IMR-90 (cell line): ENCODE results near the gene TSN. TPM values are rescaled to one million over a fixed set of nuclear protein-coding genes. Genes with fewer than 3 reads are reported as not detected.

Experiments used
- ATAC-seq: fragments of 200-7000 bp; cut with Tn5 transposase; 2 replicates; pipeline ENCODE4 v1.9.1; 2020; ENCODE audit warnings: low read depth, mild to moderate bottlenecking, moderate library complexity
- BruUV-seq: library from RNA; stranded (reverse); fragments of 400-500 nt; replicated peaks from 2 replicates; lab custom pipeline; 2021; lab: Mats Ljungman, UMichigan
- CTCF ChIA-PET: fragments of 300-600 bp; formaldehyde crosslinking; extraction: SDS; loops from one replicate; lab custom pipeline; 2021; ENCODE audit warnings: antibody characterized with exemption; lab: Yijun Ruan, JAX
- POLR2A ChIA-PET: fragments of 300-600 bp; sonication (Branson Sonifier 250); formaldehyde crosslinking; loops from one replicate; lab custom pipeline; 2022; ENCODE audit warnings: antibody characterized with exemption; ENCODE audit not compliant: unreplicated experiment; lab: Charles Lee
- DNase-seq: peaks from one replicate; pipeline ENCODE4 v3.0.0; 2013
- H2AFZ ChIP-seq: replicated peaks from 2 replicates; pipeline ENCODE3; 2013; ENCODE audit warnings: low read length, mild to moderate bottlenecking; ENCODE audit not compliant: poor library complexity
- H2AK5ac ChIP-seq: 2 replicates; pipeline ENCODE4 v1.6.1; 2013; ENCODE audit warnings: low read depth, low read length, inconsistent platforms
- H2AK9ac ChIP-seq: replicated peaks from 2 replicates; pipeline ENCODE3; 2013; ENCODE audit warnings: mild to moderate bottlenecking, low read depth, low read length, moderate library complexity; ENCODE audit not compliant: poor library complexity
- H2BK120ac ChIP-seq: 2 replicates; pipeline ENCODE4 v1.6.1; 2013; ENCODE audit warnings: low read depth, low read length, inconsistent platforms
- H2BK15ac ChIP-seq: 3 replicates; pipeline ENCODE4 v1.6.1; 2013; ENCODE audit warnings: low read depth, low read length, inconsistent platforms
- H2BK20ac ChIP-seq: 2 replicates; pipeline ENCODE4 v1.6.1; 2013; ENCODE audit warnings: low read depth, mild to moderate bottlenecking, inconsistent platforms, low read length, moderate library complexity
- H2BK5ac ChIP-seq: 2 replicates; pipeline ENCODE4 v1.6.1; 2013; ENCODE audit warnings: mild to moderate bottlenecking, low read depth, low read length, inconsistent platforms; ENCODE audit not compliant: poor library complexity, severe bottlenecking
- H3K14ac ChIP-seq: replicated peaks from 2 replicates; pipeline ENCODE4 v1.6.1; 2013; ENCODE audit warnings: low read depth, low read length, inconsistent platforms
- H3K18ac ChIP-seq: 2 replicates; pipeline ENCODE4 v1.6.1; 2013; ENCODE audit warnings: low read depth, low read length, control low read depth
- H3K23ac ChIP-seq: 2 replicates; pipeline ENCODE4 v1.6.1; 2013; ENCODE audit warnings: low read depth, low read length, inconsistent platforms
- H3K27ac ChIP-seq: 2 replicates; pipeline ENCODE4 v1.5.1; 2013; ENCODE audit warnings: mild to moderate bottlenecking, control low read depth, low read length; ENCODE audit not compliant: insufficient read depth
- H3K27me3 ChIP-seq: 2 replicates; pipeline ENCODE4 v1.6.1; 2013; ENCODE audit warnings: low read length; ENCODE audit not compliant: control insufficient read depth, insufficient read depth
- H3K36me3 ChIP-seq: 2 replicates; pipeline ENCODE4 v1.6.1; 2013; ENCODE audit warnings: low read length, mixed read lengths; ENCODE audit not compliant: control insufficient read depth, insufficient read depth
- H3K4ac ChIP-seq: 2 replicates; pipeline ENCODE4 v1.6.1; 2013; ENCODE audit warnings: low read depth, low read length, inconsistent platforms
- H3K4me1 ChIP-seq: 2 replicates; pipeline ENCODE4 v1.6.1; 2013; ENCODE audit warnings: low read length, mixed read lengths; ENCODE audit not compliant: control insufficient read depth, insufficient read depth
- H3K4me2 ChIP-seq: 2 replicates; pipeline ENCODE4 v1.6.1; 2013; ENCODE audit warnings: low read depth, mild to moderate bottlenecking, control low read depth, low read length, moderate library complexity
- H3K4me3 ChIP-seq: 2 replicates; pipeline ENCODE4 v1.5.1; 2013; ENCODE audit warnings: low read depth, mild to moderate bottlenecking, control low read depth, low read length, moderate library complexity; ENCODE audit not compliant: insufficient read depth
- H3K56ac ChIP-seq: 2 replicates; pipeline ENCODE4 v1.6.1; 2013; ENCODE audit warnings: low read length, inconsistent platforms; ENCODE audit not compliant: insufficient read depth; ENCODE audit errors: extremely low read depth
- H3K79me1 ChIP-seq, 2 experiments: 2 replicates each; pipeline ENCODE4 v1.6.1; 2013; ENCODE audit warnings: low read length in 2 of 2, inconsistent platforms in 1 of 2, low read depth in 1 of 2
- H3K9ac ChIP-seq: 2 replicates; pipeline ENCODE4 v1.6.1; 2013; ENCODE audit warnings: low read depth, low read length, control low read depth
- H3K9me1 ChIP-seq: 2 replicates; pipeline ENCODE4 v1.6.1; 2013; ENCODE audit warnings: low read length, inconsistent platforms; ENCODE audit not compliant: insufficient read depth
- H3K9me3 ChIP-seq: 2 replicates; pipeline ENCODE4 v1.6.1; 2013; ENCODE audit warnings: low read length; ENCODE audit not compliant: control insufficient read depth, insufficient read depth
- H4K20me1 ChIP-seq: 2 replicates; pipeline ENCODE4 v1.6.1; 2013; ENCODE audit warnings: low read length, inconsistent platforms; ENCODE audit not compliant: insufficient read depth
- H4K5ac ChIP-seq: 2 replicates; pipeline ENCODE4 v1.6.1; 2013; ENCODE audit warnings: mild to moderate bottlenecking, low read depth, low read length, control low read depth
- H4K8ac ChIP-seq, 2 experiments: 2 replicates each; pipeline ENCODE4 v1.6.1; 2013; ENCODE audit warnings: low read depth in 2 of 2, low read length in 2 of 2, control low read depth in 1 of 2, inconsistent platforms in 1 of 2
- H4K91ac ChIP-seq: 2 replicates; pipeline ENCODE4 v1.6.1; 2013; ENCODE audit warnings: low read depth, low read length, inconsistent platforms; ENCODE audit not compliant: insufficient read depth
- CEBPB ChIP-seq: IDR thresholded peaks from 2 replicates; pipeline ENCODE4 v1.6.1; 2012; ENCODE audit warnings: low read depth, low read length, improper control_type of control experiment
- CHD1 ChIP-seq: IDR thresholded peaks from 2 replicates; pipeline ENCODE4 v1.6.1; 2012; ENCODE audit warnings: low read depth, low read length, improper control_type of control experiment
- FOS ChIP-seq: fragments of 150-350 bp; IDR thresholded peaks from 2 replicates; pipeline ENCODE4 v1.6.1; 2016; ENCODE audit warnings: low read depth, low read length
- MAFK ChIP-seq: IDR thresholded peaks from 2 replicates; pipeline ENCODE4 v1.6.1; 2012; ENCODE audit warnings: low read depth, low read length, improper control_type of control experiment
- MXI1 ChIP-seq: IDR thresholded peaks from 2 replicates; pipeline ENCODE4 v1.6.1; 2012; ENCODE audit warnings: low read depth, mild to moderate bottlenecking, low read length, moderate library complexity, borderline replicate concordance
- POLR2A ChIP-seq: IDR thresholded peaks from 2 replicates; pipeline ENCODE4 v1.6.1; 2012; ENCODE audit warnings: mild to moderate bottlenecking, low read depth, low read length
- RAD21 ChIP-seq: IDR thresholded peaks from 2 replicates; pipeline ENCODE4 v1.6.1; 2012; ENCODE audit warnings: low read length, improper control_type of control experiment
- RCOR1 ChIP-seq: IDR thresholded peaks from 2 replicates; pipeline ENCODE4 v1.6.1; 2012; ENCODE audit warnings: mild to moderate bottlenecking, low read length, improper control_type of control experiment; ENCODE audit not compliant: insufficient replicate concordance
- SMC3 ChIP-seq: fragments of 150-350 bp; IDR thresholded peaks from 2 replicates; pipeline ENCODE4 v1.6.1; 2016; ENCODE audit warnings: low read depth, mild to moderate bottlenecking, antibody characterized with exemption, low read length, moderate library complexity
- USF2 ChIP-seq: fragments of 150-350 bp; IDR thresholded peaks from 2 replicates; pipeline ENCODE4 v1.6.1; 2017; ENCODE audit warnings: mild to moderate bottlenecking, antibody characterized with exemption, low read length, low read depth
- WGBS, 2 experiments: methylation state at CpG; one replicate each; pipeline versions ENCODE4 v1.1.5 to v1.1.7; 2013; ENCODE audit warnings: missing lambda C conversion rate in 2 of 2; ENCODE audit not compliant: insufficient read length in 1 of 2; ENCODE audit errors: extremely low coverage in 2 of 2; 5-methylcytosine and 5-hydroxymethylcytosine counted together
- dilution Hi-C: fragments of 300-500 bp; cut with HindIII; formaldehyde crosslinking; loops from one replicate; pipeline ENCODE4 v1.14.3; 2018; ENCODE audit warnings: low sequenced_read_pairs; ENCODE audit not compliant: unreplicated experiment
- in situ Hi-C: fragments of 300-500 bp; cut with MboI; formaldehyde crosslinking; loops from 3 replicates; pipeline ENCODE4 v1.14.3; 2019; ENCODE audit warnings: low sequenced_read_pairs, inconsistent platforms, mixed read lengths
- intact Hi-C: fragments of 100-400 bp; cut with micrococcal nuclease; formaldehyde crosslinking; loops from 2 replicates; pipeline ENCODE4 v1.10.0; 2022
- polyA plus RNA-seq, 3 experiments: library from polyadenylated mRNA; depleted of rRNA; stranded (reverse); fragments of >200 nt; gene quantifications; 2 replicates each; pipeline ENCODE4 v1.2.3, GENCODE V29; 2012; ENCODE audit warnings: low replicate concordance in 1 of 3
- total RNA-seq: library from RNA; depleted of rRNA; stranded (reverse); fragments of >200 nt; gene quantifications from 2 replicates; pipeline ENCODE4 v1.2.3, GENCODE V29; 2012
- TF ChIP-seq, protein P1 (sequence below): fragments of 150-350 bp; IDR thresholded peaks from 2 replicates; pipeline ENCODE4 v1.6.1; 2016; ENCODE audit warnings: low read depth, mild to moderate bottlenecking, low read length, moderate library complexity, borderline replicate concordance

The TSN gene
- total and polyA plus RNA-seq, 2 of the 4 experiments (the other 2 are of a cell fraction), result 31.0 to 56.3 TPM

GRCh38 chr2:121754851-121755236 is 607 bp upstream of the TSN start:
- Histone ChIP-seq H3K9me1 (no peaks in the 10 kb centered on the region), H2BK15ac (no peak overlapping the region), H3K14ac (no peak overlapping the region), H3K4me2 (peak overlapping the region; percentile 89), H3K36me3 (peaks cover 4% of the 10 kb centered on the region), H3K79me1 (peaks cover 11% of the 10 kb centered on the region in 2 experiments; a peak in 3 of 4 replicates), H3K4me3 (peak overlapping the region; percentile 74), H2AK5ac (no peak overlapping the region), H3K18ac (no peak overlapping the region), H3K4ac (no peak overlapping the region), H2BK20ac (no peak overlapping the region), H4K20me1 (no peaks in the 10 kb centered on the region), H3K9me3 (no peaks in the 10 kb centered on the region), H2BK5ac (no peak overlapping the region), H2AFZ (no peak overlapping the region), H4K91ac (no peak overlapping the region), H3K23ac (no peak overlapping the region), H3K56ac (peak overlapping the region; percentile 59; the same call in 1 of the 2 replicates), H4K8ac (peak overlapping the region; percentile 80 to 94), H3K4me1 (no peaks in the 10 kb centered on the region), H2BK120ac (no peak overlapping the region), H2AK9ac (no peak overlapping the region), H3K27me3 (no peaks in the 10 kb centered on the region), H4K5ac (peak overlapping the region; percentile 64; the same call in 1 of the 2 replicates), H3K27ac (no peak overlapping the region), H3K9ac (peak overlapping the region; percentile 78; the same call in 1 of the 2 replicates)
- POLR2A ChIA-PET, result no interaction called here
- CTCF ChIA-PET, result no interaction called here
- dilution Hi-C loops (no loop called here), in situ Hi-C loops (no loop called here), intact Hi-C loops (no loop called here)
- BruUV-seq, result no TSS peak
- WGBS, 2 experiments, result 0% methylated on average over 2 of the region's 8 CpGs; no CpG with 5 or more reads in 1 of the 2 experiments
- TF ChIP-seq USF2, result no peak
- TF ChIP-seq RAD21, result no peak
- no peak for TF ChIP-seq MAFK
- TF ChIP-seq RCOR1, result no peak
- TF ChIP-seq, protein P1, sequence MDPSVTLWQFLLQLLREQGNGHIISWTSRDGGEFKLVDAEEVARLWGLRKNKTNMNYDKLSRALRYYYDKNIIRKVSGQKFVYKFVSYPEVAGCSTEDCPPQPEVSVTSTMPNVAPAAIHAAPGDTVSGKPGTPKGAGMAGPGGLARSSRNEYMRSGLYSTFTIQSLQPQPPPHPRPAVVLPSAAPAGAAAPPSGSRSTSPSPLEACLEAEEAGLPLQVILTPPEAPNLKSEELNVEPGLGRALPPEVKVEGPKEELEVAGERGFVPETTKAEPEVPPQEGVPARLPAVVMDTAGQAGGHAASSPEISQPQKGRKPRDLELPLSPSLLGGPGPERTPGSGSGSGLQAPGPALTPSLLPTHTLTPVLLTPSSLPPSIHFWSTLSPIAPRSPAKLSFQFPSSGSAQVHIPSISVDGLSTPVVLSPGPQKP, result no peak
- TF ChIP-seq POLR2A, result no peak
- no peak for TF ChIP-seq CHD1
- no peak for TF ChIP-seq SMC3
- TF ChIP-seq MXI1, result no peak
- TF ChIP-seq FOS, result no peak
- TF ChIP-seq CEBPB, result no peak
- peak; percentile 3 for ATAC-seq
- DNase-seq, result no peak
